HG03103 (cell line): ENCODE results near the gene ENDOV.

Source experiments
- ATAC-seq: cut with Tn5 transposase; IDR thresholded peaks from one replicate; pipeline ENCODE4 v1.9.1; 2021; ENCODE audit warnings: low read depth; ENCODE audit not compliant: unreplicated experiment

ENDOV gene

GRCh38 chr17:80413771-80414507 lies 1.0 kb upstream of the ENDOV start:
- ATAC-seq, result no peak

- ATAC-seq, result no peak
Measured at GRCh38 chr17:80414508-80414802, 512 bp upstream of the ENDOV start.

DNA sequence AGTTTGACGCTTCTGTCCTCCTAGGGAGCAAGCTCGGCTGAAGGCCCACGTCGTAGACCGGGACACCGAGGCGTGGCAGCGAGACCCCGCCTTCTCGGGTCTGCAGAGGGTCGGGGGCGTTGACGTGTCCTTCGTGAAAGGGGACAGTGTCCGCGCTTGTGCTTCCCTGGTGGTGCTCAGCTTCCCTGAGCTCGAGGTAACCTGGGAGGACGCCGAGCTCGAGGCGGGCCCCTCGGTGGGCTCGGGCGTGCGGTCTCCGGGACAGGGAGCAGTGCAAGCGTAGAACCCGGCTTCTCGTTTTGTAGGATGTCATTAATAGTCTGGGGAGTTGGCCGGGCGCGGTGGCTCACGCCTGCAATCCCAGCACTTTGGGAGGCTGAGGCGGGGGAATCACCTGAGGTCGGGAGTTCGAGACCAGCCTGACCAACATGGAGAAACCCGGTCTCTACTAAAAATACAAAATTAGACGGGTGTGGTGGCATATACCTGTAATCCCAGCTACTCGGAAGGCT lies 715 bp downstream of the ENDOV start:
- no peak for ATAC-seq

- ATAC-seq, result no peak
Measured at GRCh38 chr17:80416260-80416939, 1.4 kb downstream of the ENDOV start.

GRCh38 chr17:80416940-80417293 lies 1.9 kb downstream of the ENDOV start:
- no peak for ATAC-seq

DNA sequence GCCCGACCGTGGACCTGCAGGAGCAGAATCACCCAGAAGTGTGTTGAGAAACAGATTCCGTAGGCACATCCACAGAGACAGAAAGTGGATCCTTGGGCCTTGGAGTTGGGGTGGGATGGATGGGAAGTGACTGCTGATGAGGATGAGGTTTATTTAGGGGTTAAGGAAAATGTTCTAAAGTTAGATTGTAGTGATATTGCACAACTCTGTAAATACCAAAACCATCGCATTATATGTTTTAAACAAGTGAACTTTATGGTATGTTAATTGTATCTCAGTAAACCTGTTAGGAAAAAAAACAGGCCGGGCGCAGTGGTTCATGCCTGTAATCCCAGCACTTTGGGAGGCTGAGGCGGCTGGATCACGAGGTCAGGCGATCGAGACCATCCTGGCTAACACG lies 3.6 kb downstream of the ENDOV start:
- no peak for ATAC-seq

DNA sequence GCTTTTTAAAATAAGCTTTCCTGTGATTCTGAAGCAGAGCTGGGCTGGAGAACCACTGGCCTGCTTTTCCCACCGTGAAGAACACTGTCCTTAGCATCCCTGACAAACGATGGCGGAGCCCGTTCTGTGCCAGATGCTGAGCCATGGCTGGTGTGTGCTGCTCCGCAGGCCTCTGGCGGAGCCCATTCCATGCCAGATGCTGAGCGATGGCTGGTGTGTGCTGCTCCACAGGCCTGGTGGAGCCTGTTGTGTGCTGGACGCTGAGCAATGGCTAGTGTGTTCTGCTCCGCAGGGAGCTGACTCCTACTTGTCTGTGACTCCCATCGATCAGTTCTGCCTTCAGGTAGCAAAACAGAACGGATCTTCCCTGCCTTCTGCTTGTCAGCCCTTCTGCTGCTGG lies 4.3 kb downstream of the ENDOV start:
- no peak for ATAC-seq

DNA sequence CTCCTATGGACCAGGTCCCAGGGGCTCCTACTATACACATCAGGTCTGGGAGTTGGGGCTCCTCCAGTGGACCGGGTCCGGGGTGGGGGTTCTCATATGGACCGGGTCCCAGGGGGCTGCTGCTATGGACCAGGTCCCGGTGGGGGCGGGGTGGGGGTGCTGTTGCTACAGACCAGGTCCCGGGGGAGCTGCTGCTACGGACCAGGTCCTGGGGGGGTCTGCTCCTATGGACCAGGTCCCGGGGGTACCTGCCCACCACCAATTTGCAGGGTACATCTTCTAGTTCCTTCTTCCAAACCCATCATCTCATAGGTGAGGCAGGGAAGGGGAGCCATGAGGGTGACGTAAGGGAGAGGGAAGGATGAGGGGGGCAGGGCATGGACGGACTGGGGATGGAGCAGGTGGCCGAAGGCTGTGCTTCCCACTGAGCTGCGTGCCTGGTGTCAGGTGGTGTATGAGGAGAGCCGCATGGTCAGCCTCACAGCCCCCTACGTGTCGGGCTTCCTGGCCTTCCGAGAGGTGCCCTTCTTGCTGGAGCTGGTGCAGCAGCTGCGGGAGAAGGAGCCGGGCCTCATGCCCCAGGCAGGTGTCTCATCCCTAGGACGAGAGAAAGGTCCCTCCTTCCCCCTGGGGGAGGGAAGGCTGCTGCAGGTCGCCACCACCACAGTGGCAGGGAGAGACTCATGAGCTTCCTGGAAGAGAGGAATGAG lies 6.6 kb downstream of the ENDOV start:
- no peak for ATAC-seq

DNA sequence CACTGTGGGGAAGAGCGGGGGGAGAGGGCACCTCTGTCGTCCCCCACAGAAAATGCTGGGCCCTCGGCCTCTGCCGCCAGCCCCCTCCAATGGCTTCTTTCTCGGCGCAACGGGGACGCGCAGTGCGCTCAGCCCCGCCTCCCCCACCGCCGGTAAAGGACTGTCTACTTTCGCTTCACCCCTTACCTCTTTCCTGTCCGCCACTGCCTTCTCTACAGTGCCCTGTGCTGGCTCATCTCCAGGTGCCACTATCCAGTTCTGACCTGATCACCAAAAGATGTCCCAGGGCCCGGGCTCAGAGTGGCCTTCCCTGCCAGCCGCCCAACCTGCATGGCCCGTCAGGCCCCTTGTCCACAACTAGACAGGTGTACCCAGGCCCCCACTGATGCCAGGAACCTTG lies 7.3 kb downstream of the ENDOV start:
- ATAC-seq, result no peak

DNA sequence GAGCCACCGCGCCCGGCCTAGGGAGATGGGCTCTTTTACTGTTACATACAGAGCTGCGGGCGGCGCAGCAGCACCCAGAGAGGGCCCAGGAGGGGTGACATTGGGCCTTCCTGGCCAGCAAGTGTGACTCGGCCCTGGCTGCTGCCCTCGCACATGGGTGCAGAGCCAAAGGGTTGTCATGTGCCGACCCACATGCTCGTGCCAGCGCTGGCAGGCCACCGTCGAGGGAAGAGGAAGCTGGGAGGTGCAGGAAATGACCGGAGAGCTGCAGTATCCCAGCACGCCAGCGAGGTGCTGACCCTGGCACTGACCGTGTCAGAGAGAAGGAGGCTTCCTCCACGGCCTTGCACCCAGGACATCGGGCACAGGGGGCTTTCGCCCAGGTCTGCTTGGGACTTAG lies 8.0 kb downstream of the ENDOV start:
- ATAC-seq, result no peak

DNA sequence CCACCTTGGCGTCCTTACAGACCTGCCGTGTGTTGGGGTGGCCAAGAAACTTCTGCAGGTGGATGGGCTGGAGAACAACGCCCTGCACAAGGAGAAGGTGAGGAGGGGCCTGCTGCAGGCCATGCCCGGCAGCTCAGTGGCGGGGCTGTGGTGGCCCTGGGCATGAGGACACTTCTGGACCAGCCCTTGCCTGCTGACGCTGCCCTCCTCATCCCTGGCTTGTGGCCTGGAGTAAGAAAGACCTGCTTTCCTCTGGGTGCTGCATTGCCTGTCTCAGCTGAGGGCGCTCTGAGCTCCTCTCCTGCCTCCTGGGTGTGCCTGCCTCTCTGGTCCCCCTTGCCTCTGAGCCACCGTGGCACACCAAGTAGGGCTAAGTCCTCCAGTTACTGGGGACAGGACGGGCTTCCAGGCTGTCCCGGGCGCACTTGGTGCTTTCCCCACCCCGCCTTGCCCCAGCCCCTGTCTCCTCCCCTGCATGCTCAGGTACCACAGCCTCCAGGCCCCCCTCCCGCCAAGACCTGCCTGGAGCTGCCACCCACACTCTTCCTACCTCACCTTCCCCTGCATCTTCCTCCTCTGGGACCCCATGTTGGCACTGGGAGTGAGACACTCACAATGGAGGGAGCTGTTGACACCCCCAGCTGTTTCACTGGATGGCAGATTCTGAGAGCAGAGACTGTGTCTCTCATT lies 8.7 kb downstream of the ENDOV start:
- ATAC-seq, result no peak

GRCh38 chr17:80424261-80424660 lies 9.3 kb downstream of the ENDOV start:
- ATAC-seq, result no peak

GRCh38 chr17:80424878-80425765 lies 10.2 kb downstream of the ENDOV start:
- ATAC-seq, result no peak

GRCh38 chr17:80425835-80426426 lies 11.0 kb downstream of the ENDOV start:
- ATAC-seq, result no peak

DNA sequence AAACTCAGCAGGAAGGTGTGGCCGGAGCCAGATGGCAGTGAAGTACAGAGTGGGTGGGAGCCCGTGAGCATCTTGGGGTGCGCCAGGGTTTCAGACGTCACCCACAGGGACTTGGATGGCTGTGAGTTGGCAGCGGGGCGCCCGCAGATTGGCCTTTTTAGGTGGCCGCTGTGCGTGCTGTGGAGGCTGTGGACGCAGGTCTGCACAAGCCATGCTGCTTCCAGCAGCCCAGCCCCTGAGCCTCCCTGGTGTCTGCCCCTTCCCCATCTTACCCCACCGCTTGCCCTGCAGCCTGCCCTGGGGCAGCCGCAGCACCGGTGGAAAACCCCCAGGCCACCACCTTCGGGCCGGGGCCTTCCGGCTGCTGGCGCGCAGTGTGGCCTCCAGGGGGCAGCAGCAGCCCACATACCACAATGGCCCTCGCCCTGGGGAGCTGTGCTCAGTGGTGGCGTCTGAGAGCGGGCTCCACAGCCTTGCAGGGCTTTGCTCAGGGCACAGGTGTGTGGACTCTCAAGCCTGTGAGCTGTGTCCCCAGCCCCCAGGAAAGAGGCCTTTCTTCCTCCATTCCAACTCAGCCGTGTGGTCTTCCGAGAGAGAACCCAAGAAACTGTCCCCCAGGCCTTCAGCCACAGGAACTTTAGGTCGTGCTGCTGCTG lies 11.8 kb downstream of the ENDOV start:
- ATAC-seq, result no peak

DNA sequence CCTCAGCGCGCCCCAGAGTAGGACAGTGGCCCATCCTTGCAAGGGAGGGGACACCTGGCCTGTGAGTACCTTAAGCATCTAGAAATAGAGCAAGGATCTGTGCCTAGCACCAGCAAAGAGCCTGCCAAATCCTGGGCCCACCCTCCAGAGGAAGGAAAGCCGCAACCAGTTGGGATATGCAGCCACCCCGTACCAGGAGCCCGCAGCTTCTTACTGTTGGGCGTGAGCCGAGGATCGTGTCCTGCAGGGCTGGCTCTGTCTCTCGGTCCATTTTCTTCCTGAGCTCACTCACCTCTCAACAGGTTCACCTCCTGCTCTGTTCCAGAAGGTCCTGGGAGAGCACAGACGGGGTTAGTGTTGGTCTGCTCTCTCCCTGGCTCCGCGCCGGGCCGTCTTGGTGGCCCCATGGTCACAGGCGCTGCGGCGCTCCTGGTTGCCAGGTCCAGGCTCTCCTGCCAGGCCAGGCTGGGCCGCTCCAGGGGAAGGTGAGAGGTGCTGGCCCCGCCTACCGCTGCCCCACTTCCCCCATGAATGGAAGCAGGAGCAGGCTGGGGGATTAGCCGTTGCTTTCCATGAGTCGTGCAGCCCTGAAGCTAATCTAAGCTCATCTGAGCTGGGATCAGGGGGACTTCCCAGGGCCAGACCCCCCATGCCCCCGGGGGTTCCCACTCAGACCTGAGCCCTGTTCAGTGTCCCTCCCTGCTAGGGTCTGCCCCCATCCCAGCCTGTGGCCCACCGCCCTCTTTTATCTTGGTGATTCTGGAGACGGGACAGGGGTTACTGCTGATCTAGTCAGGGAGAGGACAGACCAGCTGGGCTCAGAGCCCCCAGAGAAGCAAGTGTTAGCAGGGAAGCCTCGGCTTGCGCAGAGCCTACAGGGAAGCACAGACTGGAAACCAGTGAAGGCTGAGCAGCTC lies 12.7 kb downstream of the ENDOV start:
- ATAC-seq, result no peak

DNA sequence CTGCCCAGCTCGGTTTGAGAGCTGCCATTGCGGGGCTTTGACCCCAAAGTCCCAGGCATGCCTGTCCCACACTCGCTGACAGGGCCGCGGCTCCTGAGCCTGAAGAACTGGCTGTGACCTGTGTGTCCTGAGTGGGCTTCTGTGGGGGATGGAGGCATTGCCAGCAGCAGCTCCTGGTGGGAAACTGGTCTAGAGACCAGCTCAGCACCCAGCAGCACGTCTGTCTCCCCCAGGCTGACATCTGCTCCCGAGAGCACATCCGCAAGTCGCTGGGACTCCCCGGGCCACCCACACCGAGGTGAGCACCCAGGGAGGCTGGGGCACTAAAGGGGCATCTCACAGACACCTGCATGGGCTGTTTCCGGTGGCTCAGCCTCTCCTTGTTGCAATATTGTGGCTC lies 13.4 kb downstream of the ENDOV start:
- no peak for ATAC-seq

DNA sequence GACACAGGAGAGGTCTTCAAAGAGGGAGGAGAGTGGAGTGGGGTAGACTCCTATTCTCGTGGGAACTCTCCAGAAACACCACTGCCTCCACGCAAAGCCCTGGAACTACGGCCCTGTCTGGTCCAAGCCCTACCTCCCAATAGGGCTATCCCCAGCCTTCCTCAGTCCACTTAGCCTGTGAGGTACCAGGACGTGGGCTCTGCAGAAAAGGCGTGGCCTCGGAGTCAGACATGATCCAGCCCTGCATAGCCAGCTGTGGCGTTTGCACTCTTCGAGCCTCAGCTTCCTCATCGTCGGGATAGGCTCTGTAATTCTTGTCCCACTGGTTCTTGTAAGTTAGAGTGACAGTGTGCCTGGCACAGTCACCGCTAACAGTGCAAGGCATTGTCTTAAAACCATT lies 13.8 kb downstream of the ENDOV start:
- ATAC-seq, result no peak
